HFFc6 (cell line): ENCODE data around the gene NPPC. TPM values are rescaled to one million over a fixed set of nuclear protein-coding genes. Genes with fewer than 3 reads are reported as not detected.

Source experiments
- DNase-seq: peaks from one replicate; pipeline ENCODE4 v3.0.0-alpha.2; 2018
- H3K27ac Mint-ChIP-seq: 2 replicates; pipeline ENCODE4 v1.8.0; 2020; ENCODE audit warnings: mild to moderate bottlenecking, mixed read lengths
- H3K27me3 Mint-ChIP-seq: 2 replicates; pipeline ENCODE4 v1.8.0; 2021; ENCODE audit warnings: mild to moderate bottlenecking, moderate library complexity, mixed read lengths; ENCODE audit not compliant: insufficient read depth
- H3K36me3 Mint-ChIP-seq: 2 replicates; pipeline ENCODE4 v1.8.0; 2021; ENCODE audit warnings: low read depth, mixed read lengths
- H3K4me1 Mint-ChIP-seq: 2 replicates; pipeline ENCODE4 v1.8.0; 2020; ENCODE audit warnings: low read depth, mixed read lengths
- H3K4me3 Mint-ChIP-seq: 2 replicates; pipeline ENCODE4 v1.8.0; 2020; ENCODE audit warnings: mild to moderate bottlenecking, moderate library complexity, mixed read lengths
- H3K9me3 Mint-ChIP-seq: 2 replicates; pipeline ENCODE4 v1.8.0; 2020; ENCODE audit warnings: mild to moderate bottlenecking, mixed read lengths
- total RNA-seq, 6 experiments: library from RNA; stranded (reverse); fragmentation: NEBNext Ultra II Directional; extraction: Animal tissue kit (Norgen Biotek cat#: 25700); gene quantifications; 2 replicates in 1 of 6; 3 replicates in 5 of 6; pipeline ENCODE4 v1.2.3, GENCODE V29; 2021
- TF ChIP-seq, protein P1 (sequence below): fragments of 200-600 bp; sonication (generic); IDR thresholded peaks from 2 replicates; pipeline ENCODE4 v1.5.0; 2021; ENCODE audit warnings: antibody characterized with exemption, mild to moderate bottlenecking

Gene NPPC
- total RNA-seq, 6 experiments from 2014 or later, result not detected

- peaks cover 36% of the 10 kb centered on the region for H3K27me3 Mint-ChIP-seq
- no peaks in the 10 kb centered on the region for H3K9me3 Mint-ChIP-seq
- H3K27ac Mint-ChIP-seq, result no peak overlapping the region
- no peaks in the 10 kb centered on the region for H3K4me1 Mint-ChIP-seq
- no peak overlapping the region for H3K4me3 Mint-ChIP-seq
- no peaks in the 10 kb centered on the region for H3K36me3 Mint-ChIP-seq
- TF ChIP-seq, protein P1, sequence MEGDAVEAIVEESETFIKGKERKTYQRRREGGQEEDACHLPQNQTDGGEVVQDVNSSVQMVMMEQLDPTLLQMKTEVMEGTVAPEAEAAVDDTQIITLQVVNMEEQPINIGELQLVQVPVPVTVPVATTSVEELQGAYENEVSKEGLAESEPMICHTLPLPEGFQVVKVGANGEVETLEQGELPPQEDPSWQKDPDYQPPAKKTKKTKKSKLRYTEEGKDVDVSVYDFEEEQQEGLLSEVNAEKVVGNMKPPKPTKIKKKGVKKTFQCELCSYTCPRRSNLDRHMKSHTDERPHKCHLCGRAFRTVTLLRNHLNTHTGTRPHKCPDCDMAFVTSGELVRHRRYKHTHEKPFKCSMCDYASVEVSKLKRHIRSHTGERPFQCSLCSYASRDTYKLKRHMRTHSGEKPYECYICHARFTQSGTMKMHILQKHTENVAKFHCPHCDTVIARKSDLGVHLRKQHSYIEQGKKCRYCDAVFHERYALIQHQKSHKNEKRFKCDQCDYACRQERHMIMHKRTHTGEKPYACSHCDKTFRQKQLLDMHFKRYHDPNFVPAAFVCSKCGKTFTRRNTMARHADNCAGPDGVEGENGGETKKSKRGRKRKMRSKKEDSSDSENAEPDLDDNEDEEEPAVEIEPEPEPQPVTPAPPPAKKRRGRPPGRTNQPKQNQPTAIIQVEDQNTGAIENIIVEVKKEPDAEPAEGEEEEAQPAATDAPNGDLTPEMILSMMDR, result no peak
- no peak for DNase-seq
These were observed 3.7 kb downstream of the NPPC start for GRCh38 chr2:231922311-231923009.

DNA sequence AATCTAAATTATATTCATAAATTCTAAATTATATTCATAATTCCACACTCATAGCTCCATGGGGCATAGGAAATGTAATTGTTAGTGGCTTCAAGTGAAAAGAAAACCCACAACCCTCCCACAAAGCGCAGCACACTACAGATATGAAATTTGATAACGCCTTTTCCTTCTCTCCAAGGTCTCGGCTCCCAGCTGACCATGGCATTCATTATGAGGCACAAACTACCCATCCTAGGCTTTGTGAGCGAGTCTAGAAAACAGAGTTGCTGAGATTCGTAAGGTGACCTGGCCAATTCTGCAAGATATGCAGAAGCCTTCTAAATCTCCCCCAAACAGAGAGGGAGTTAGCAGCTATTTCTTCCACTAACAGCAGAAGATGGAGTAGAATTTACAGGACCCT lies 5.4 kb downstream of the NPPC start:
- H3K36me3 Mint-ChIP-seq, result no peaks in the 10 kb centered on the region
- no peak for DNase-seq
- TF ChIP-seq, protein P1, result no peak
- no peaks in the 10 kb centered on the region for H3K9me3 Mint-ChIP-seq
- peaks cover 39% of the 10 kb centered on the region for H3K27me3 Mint-ChIP-seq
- H3K27ac Mint-ChIP-seq, result no peak overlapping the region
- no peak overlapping the region for H3K4me3 Mint-ChIP-seq
- H3K4me1 Mint-ChIP-seq, result no peaks in the 10 kb centered on the region

GRCh38 chr2:231920366-231920765 lies 5.8 kb downstream of the NPPC start:
- Mint-ChIP-seq H3K4me3 (no peak overlapping the region), H3K36me3 (no peaks in the 10 kb centered on the region), H3K9me3 (no peaks in the 10 kb centered on the region), H3K4me1 (no peaks in the 10 kb centered on the region), H3K27ac (no peak overlapping the region), H3K27me3 (peaks cover 43% of the 10 kb centered on the region)
- TF ChIP-seq, protein P1, result no peak
- no peak for DNase-seq

GRCh38 chr2:231919341-231920035 lies 6.7 kb downstream of the NPPC start:
- H3K27me3 Mint-ChIP-seq, result peaks cover 44% of the 10 kb centered on the region

DNA sequence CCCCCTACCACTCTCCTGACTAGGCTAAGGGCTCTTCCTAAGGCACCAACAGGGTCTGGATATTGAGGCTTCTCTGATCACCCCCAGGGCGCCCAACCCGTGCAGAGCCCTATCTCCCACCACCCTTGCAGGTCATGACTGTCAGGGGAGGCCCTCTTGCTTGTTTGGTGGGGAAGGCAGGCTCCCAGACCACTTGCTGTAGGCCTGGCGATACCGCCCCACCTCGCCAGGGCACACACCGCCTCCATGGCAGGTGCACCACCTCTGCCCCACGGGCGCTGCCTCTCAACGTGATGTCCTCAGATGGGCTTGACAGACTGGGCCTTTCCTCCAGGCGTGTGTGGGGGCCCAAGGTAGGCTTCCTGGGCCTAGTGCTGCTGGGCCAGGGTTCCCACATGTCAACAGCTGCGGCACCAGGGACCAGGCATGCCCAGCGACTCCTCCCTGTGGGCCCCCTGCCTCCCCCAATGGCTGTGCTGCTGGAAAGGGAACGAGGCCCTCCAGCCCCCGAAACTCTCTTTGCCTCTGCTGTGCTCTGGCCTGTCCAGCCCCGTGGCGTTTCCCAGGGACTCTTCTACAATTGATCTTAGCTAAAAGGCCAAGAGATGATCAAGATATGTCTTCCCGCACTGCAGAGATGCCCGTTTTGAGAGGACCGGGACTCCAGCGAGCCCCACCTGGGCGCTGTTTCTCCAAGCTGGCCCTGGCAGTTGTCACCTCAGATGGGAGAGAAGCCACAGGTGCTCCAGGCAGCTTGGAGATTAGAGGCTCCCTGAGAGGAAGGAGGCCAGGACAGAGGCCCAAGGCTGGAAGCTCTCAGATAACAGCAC lies 7.5 kb downstream of the NPPC start:
- TF ChIP-seq, protein P1, result no peak
- Mint-ChIP-seq H3K36me3 (no peaks in the 10 kb centered on the region), H3K9me3 (no peaks in the 10 kb centered on the region)

More at GRCh38 chr2:231919341-231920035, 6.7 kb downstream of the NPPC start:
- TF ChIP-seq, protein P1, result no peak
- Mint-ChIP-seq H3K9me3 (no peaks in the 10 kb centered on the region), H3K4me1 (no peaks in the 10 kb centered on the region), H3K36me3 (no peaks in the 10 kb centered on the region), H3K4me3 (no peak overlapping the region), H3K27ac (no peak overlapping the region)
- no peak for DNase-seq

More for the DNA sequence above, 7.5 kb downstream of the NPPC start:
- Mint-ChIP-seq H3K27ac (no peak overlapping the region), H3K4me3 (no peak overlapping the region), H3K27me3 (peaks cover 43% of the 10 kb centered on the region), H3K4me1 (no peaks in the 10 kb centered on the region)
- no peak for DNase-seq
